Ishikawa (cell line): ENCODE results near the gene UBE2O.

ENCODE experiments used
- CEBPB ChIP-seq: IDR thresholded peaks from 2 replicates; pipeline ENCODE4 v1.6.1; 2012
- CREB1 ChIP-seq: IDR thresholded peaks from 2 replicates; pipeline ENCODE4 v1.6.1; 2012; ENCODE audit warnings: low read depth
- EGR1 ChIP-seq: IDR thresholded peaks from 2 replicates; pipeline ENCODE4 v1.6.1; 2012
- EP300 ChIP-seq: IDR thresholded peaks from 2 replicates; pipeline ENCODE4 v1.6.1; 2012; ENCODE audit warnings: borderline replicate concordance
- FOXM1 ChIP-seq: IDR thresholded peaks from 2 replicates; pipeline ENCODE4 v1.6.1; 2012; ENCODE audit warnings: low read depth, borderline replicate concordance
- MAX ChIP-seq: IDR thresholded peaks from 2 replicates; pipeline ENCODE4 v1.6.1; 2012
- NFIC ChIP-seq: IDR thresholded peaks from 2 replicates; pipeline ENCODE4 v1.6.1; 2012
- RAD21 ChIP-seq: IDR thresholded peaks from 2 replicates; pipeline ENCODE4 v1.6.1; 2012; ENCODE audit warnings: low read depth
- REST ChIP-seq: IDR thresholded peaks from 2 replicates; pipeline ENCODE4 v1.6.1; 2012; ENCODE audit warnings: low read depth, mild to moderate bottlenecking
- TAF1 ChIP-seq: IDR thresholded peaks from 2 replicates; pipeline ENCODE4 v1.6.1; 2012; ENCODE audit warnings: low read depth, mild to moderate bottlenecking
- TCF12 ChIP-seq: IDR thresholded peaks from 2 replicates; pipeline ENCODE4 v1.6.1; 2012; ENCODE audit warnings: low read depth
- TEAD4 ChIP-seq: IDR thresholded peaks from 2 replicates; pipeline ENCODE4 v1.6.1; 2012
- USF1 ChIP-seq: IDR thresholded peaks from 2 replicates; pipeline ENCODE4 v1.6.1; 2012
- YY1 ChIP-seq: IDR thresholded peaks from 2 replicates; pipeline ENCODE4 v1.6.1; 2012; ENCODE audit warnings: low read depth
- ZBTB7A ChIP-seq: IDR thresholded peaks from 2 replicates; pipeline ENCODE4 v1.6.1; 2012; ENCODE audit warnings: low read depth

UBE2O gene

GRCh38 chr17:76379646-76380376 is 73.1 kb downstream of the UBE2O start:
- no peak for TF ChIP-seq CEBPB
- TF ChIP-seq EP300: no peak
- TF ChIP-seq MAX: no peak
- TF ChIP-seq EGR1: no peak

GRCh38 chr17:76379275-76379641 is 73.7 kb downstream of the UBE2O start:
- TF ChIP-seq EGR1: no peak
- TF ChIP-seq EP300: no peak
- no peak for TF ChIP-seq USF1
- no peak for TF ChIP-seq YY1
- no peak for TF ChIP-seq TAF1
- TF ChIP-seq CEBPB: no peak
- TF ChIP-seq MAX: no peak
- TF ChIP-seq NFIC: no peak
- TF ChIP-seq TEAD4: no peak
- no peak for TF ChIP-seq REST
- TF ChIP-seq RAD21: no peak
- TF ChIP-seq ZBTB7A: no peak
- no peak for TF ChIP-seq CREB1
- no peak for TF ChIP-seq FOXM1
- TF ChIP-seq TCF12: no peak

- TF ChIP-seq USF1: no peak
- TF ChIP-seq REST: no peak
- no peak for TF ChIP-seq RAD21
- no peak for TF ChIP-seq EP300
- no peak for TF ChIP-seq CREB1
- no peak for TF ChIP-seq ZBTB7A
- TF ChIP-seq TEAD4: no peak
- no peak for TF ChIP-seq NFIC
These were observed 74.2 kb downstream of the UBE2O start for GRCh38 chr17:76378548-76379274.

- TF ChIP-seq EP300 (no peak), TEAD4 (no peak), CREB1 (no peak), NFIC (no peak), YY1 (no peak), CEBPB (no peak), TAF1 (no peak), ZBTB7A (no peak), RAD21 (no peak), REST (no peak), USF1 (no peak), MAX (no peak), TCF12 (no peak)
These were observed 76.4 kb downstream of the UBE2O start for GRCh38 chr17:76376318-76377133.
